ENCODE measurements around the gene KRT2. TPM values are rescaled to one million over a fixed set of nuclear protein-coding genes. Genes with fewer than 3 reads are reported as not detected.

The KRT2 gene
- total RNA-seq, 1 experiment from 2014 or later = not detected

GRCh38 chr12:52673713-52674432 is 21.9 kb upstream of the KRT2 start:
- DNase-seq = no peak
- ChIA-PET POLR2A (ENCODE audit: unreplicated experiment) (no interaction called here), CTCF (no interaction called here)
- no peak overlapping the region for H3K4me2 ChIP-seq
- no peak overlapping the region for H2AFZ ChIP-seq
- H3K4me3 ChIP-seq = no peak overlapping the region
- no TSS peak for BruUV-seq (replicated peaks)
- H3K79me2 ChIP-seq (ENCODE audit: low read depth) = no peaks in the 10 kb centered on the region
- TF ChIP-seq EZH2 (IDR thresholded peaks at IDR 0.05; ENCODE audit: low read depth) = no peak
- TF ChIP-seq CTCF (conservative IDR thresholded peaks at IDR 0.05) = no peak
- H3K4me1 ChIP-seq (replicated peaks; ENCODE audit: insufficient read depth) = peaks cover 35% of the 10 kb centered on the region
- H3K9me2 ChIP-seq (ENCODE audit: insufficient read depth) = no peaks in the 10 kb centered on the region
- H3K27me3 ChIP-seq (ENCODE audit: insufficient read depth, low read depth) = no peaks in the 10 kb centered on the region
- H3F3A ChIP-seq (ENCODE audit: insufficient read depth, low read depth) = peaks cover 30% of the 10 kb centered on the region
- no peak overlapping the region for H3K27ac ChIP-seq
- H4K20me1 ChIP-seq (ENCODE audit: insufficient read depth) = no peaks in the 10 kb centered on the region
- no peaks in the 10 kb centered on the region for H3K9me3 ChIP-seq (ENCODE audit: insufficient read depth, low read depth)
- H3K36me3 ChIP-seq (ENCODE audit: low read depth) = no peaks in the 10 kb centered on the region
- intact Hi-C loops (cut with micrococcal nuclease; ENCODE audit: unreplicated experiment) = loop anchor here (2.0 to 5.0 kb wide), 4 partner anchors 152 to 527 kb away; partner anchors contain the start of gene KRT5

- BruUV-seq (replicated peaks) = no TSS peak
- Histone ChIP-seq H3F3A (ENCODE audit: insufficient read depth, low read depth) (peaks cover 30% of the 10 kb centered on the region), H3K9me2 (ENCODE audit: insufficient read depth) (no peaks in the 10 kb centered on the region), H2AFZ (no peak overlapping the region), H4K20me1 (ENCODE audit: insufficient read depth) (no peaks in the 10 kb centered on the region), H3K79me2 (ENCODE audit: low read depth) (no peaks in the 10 kb centered on the region), H3K36me3 (ENCODE audit: low read depth) (no peaks in the 10 kb centered on the region), H3K27ac (peak overlapping the region; percentile 85), H3K27me3 (ENCODE audit: insufficient read depth, low read depth) (no peaks in the 10 kb centered on the region), H3K9me3 (ENCODE audit: insufficient read depth, low read depth) (no peaks in the 10 kb centered on the region), H3K4me3 (no peak overlapping the region), H3K4me2 (peak overlapping the region; percentile 42; the same call in 1 of the 2 replicates), H3K4me1 (replicated peaks; ENCODE audit: insufficient read depth) (peaks cover 35% of the 10 kb centered on the region)
- intact Hi-C loops (cut with micrococcal nuclease; ENCODE audit: unreplicated experiment) = loop anchor here (2.0 to 5.0 kb wide), 4 partner anchors 151 to 526 kb away; partner anchors contain the start of gene KRT5
- DNase-seq = peak in 1 of 2 experiments; percentile 53
- no peak for TF ChIP-seq EZH2 (IDR thresholded peaks at IDR 0.05; ENCODE audit: low read depth)
- no peak for TF ChIP-seq CTCF (conservative IDR thresholded peaks at IDR 0.05)
- POLR2A ChIA-PET (ENCODE audit: unreplicated experiment) = interaction anchor here (0.6 to 1.3 kb wide), 3 partner anchors 18 to 526 kb away, joined by 3 to 7 read pairs (median 3); no protein-coding TSS in a partner anchor
- CTCF ChIA-PET = no interaction called here
Measured at GRCh38 chr12:52673217-52673616, 21.2 kb upstream of the KRT2 start.

- no TSS peak for BruUV-seq (replicated peaks)
- H3K9me2 ChIP-seq (ENCODE audit: insufficient read depth) = no peaks in the 10 kb centered on the region
- no peak for TF ChIP-seq EZH2 (IDR thresholded peaks at IDR 0.05; ENCODE audit: low read depth)
- no peak for TF ChIP-seq CTCF (conservative IDR thresholded peaks at IDR 0.05)
- peak overlapping the region; percentile 42 for H3K4me2 ChIP-seq
- H3K27ac ChIP-seq = peak overlapping the region; percentile 86
- H3K4me1 ChIP-seq (replicated peaks; ENCODE audit: insufficient read depth) = peaks cover 35% of the 10 kb centered on the region
- H4K20me1 ChIP-seq (ENCODE audit: insufficient read depth) = no peaks in the 10 kb centered on the region
- no peak overlapping the region for H3K4me3 ChIP-seq
- ChIA-PET POLR2A (ENCODE audit: unreplicated experiment) (interaction anchor here (0.6 to 1.3 kb wide), 9 partner anchors 15 to 643 kb away, joined by 3 to 13 read pairs (median 3); no protein-coding TSS in a partner anchor), CTCF (interaction anchor here (0.6 to 1.1 kb wide), 2 partner anchors 207 to 208 kb away, joined by 3 read pairs; no protein-coding TSS in a partner anchor)
- peaks cover 30% of the 10 kb centered on the region for H3F3A ChIP-seq (ENCODE audit: insufficient read depth, low read depth)
- H2AFZ ChIP-seq = no peak overlapping the region
- no peaks in the 10 kb centered on the region; the same call in 1 of the 2 replicates for H3K9me3 ChIP-seq (ENCODE audit: insufficient read depth, low read depth)
- peak; percentile 55 to 98 for DNase-seq
- H3K79me2 ChIP-seq (ENCODE audit: low read depth) = no peaks in the 10 kb centered on the region
- intact Hi-C loops (cut with micrococcal nuclease; ENCODE audit: unreplicated experiment) = loop anchor here (1.0 to 5.0 kb wide), 6 partner anchors 127 to 525 kb away; partner anchors contain the start of gene KRT5
- H3K36me3 ChIP-seq (ENCODE audit: low read depth) = no peaks in the 10 kb centered on the region
- no peaks in the 10 kb centered on the region for H3K27me3 ChIP-seq (ENCODE audit: insufficient read depth, low read depth)
Measured at GRCh38 chr12:52672321-52672933, 20.4 kb upstream of the KRT2 start.
